HPDE6-E6E7 (cell line): ENCODE data around the gene CPOX.
"Not testable (repeated sequence)": the region's sequence is repeated elsewhere in the genome, so short reads cannot be mapped to it uniquely, and the experiment has no call there.

ENCODE experiments used
- DNase-seq: peaks from one replicate; pipeline ENCODE4 v3.0.0; 2011; ENCODE audit warnings: missing footprints; ENCODE audit errors: extremely low spot score

CPOX gene

GRCh38 chr3:98563661-98564281 is 29.6 kb downstream of the CPOX start:
- peak; percentile 27 for DNase-seq

- DNase-seq, result no peak
Observed at GRCh38 chr3:98561727-98562521, 31.5 kb downstream of the CPOX start.

- DNase-seq, result no peak
Observed at GRCh38 chr3:98560911-98561310, 32.5 kb downstream of the CPOX start.

GRCh38 chr3:98559769-98560168 is 33.6 kb downstream of the CPOX start:
- DNase-seq, result not testable (repeated sequence)

GRCh38 chr3:98558100-98558827 is 35.1 kb downstream of the CPOX start:
- no peak for DNase-seq

GRCh38 chr3:98557324-98558010 is 35.9 kb downstream of the CPOX start:
- no peak for DNase-seq

- DNase-seq, result no peak
Observed at GRCh38 chr3:98556164-98557130, 37.0 kb downstream of the CPOX start.

GRCh38 chr3:98555025-98555379 is 38.4 kb downstream of the CPOX start:
- DNase-seq, result no peak

- no peak for DNase-seq
Observed at GRCh38 chr3:98554580-98554979, 38.8 kb downstream of the CPOX start.

- no peak for DNase-seq
Observed at GRCh38 chr3:98553753-98554152, 39.7 kb downstream of the CPOX start.

- DNase-seq, result no peak
Observed at GRCh38 chr3:98553021-98553563, 40.3 kb downstream of the CPOX start.

- DNase-seq, result no peak
Observed at GRCh38 chr3:98552232-98553020, 41.0 kb downstream of the CPOX start.

GRCh38 chr3:98551754-98552153 is 41.7 kb downstream of the CPOX start:
- no peak for DNase-seq

- no peak for DNase-seq
Observed at GRCh38 chr3:98551236-98551635, 42.2 kb downstream of the CPOX start.

- DNase-seq, result no peak
Observed at GRCh38 chr3:98550833-98551232, 42.6 kb downstream of the CPOX start.

- DNase-seq, result no peak
Observed at GRCh38 chr3:98548544-98548943, 44.9 kb downstream of the CPOX start.

- no peak for DNase-seq
Observed at GRCh38 chr3:98545940-98546339, 47.5 kb downstream of the CPOX start.

GRCh38 chr3:98542623-98543022 is 50.8 kb downstream of the CPOX start:
- no peak for DNase-seq

- no peak for DNase-seq
Observed at GRCh38 chr3:98541695-98542094, 51.7 kb downstream of the CPOX start.

- DNase-seq, result no peak
Observed at GRCh38 chr3:98540346-98540745, 53.1 kb downstream of the CPOX start.
